ENCODE data around the gene ATXN7L1.

- TF ChIP-seq GATA2 (IDR thresholded peaks at IDR 0.05; ENCODE audit: low read depth, low read length) (no peak), GATA3 (IDR thresholded peaks at IDR 0.05; ENCODE audit: low read depth, low read length) (no peak)
Observed at GRCh38 chr7:105691680-105692564, 184.5 kb downstream of the ATXN7L1 start.

Measured in SH-SY5Y (cell line).